AG04450 (cell line): ENCODE data around the gene TBC1D25. TPM values are rescaled to one million over a fixed set of nuclear protein-coding genes. Genes with fewer than 3 reads are reported as not detected.
A peak's percentile ranks its signal among the peaks of the same experiment; 100 is the strongest.

Experiments used
- CTCF ChIA-PET: fragments of 300-600, 350-600 bp; formaldehyde crosslinking; extraction: SDS; loops from one replicate; lab custom pipeline; 2022; ENCODE audit warnings: antibody characterized with exemption, inconsistent platforms; lab: Charles Lee
- POLR2A ChIA-PET: fragments of 350-600 bp; formaldehyde crosslinking; extraction: SDS; loops from one replicate; lab custom pipeline; 2021; ENCODE audit warnings: antibody characterized with exemption, inconsistent platforms; lab: Yijun Ruan, JAX
- DNase-seq: peaks from one replicate; pipeline ENCODE4 v3.0.0-alpha.2; 2011; ENCODE audit warnings: low read depth, low spot score
- H3K27ac ChIP-seq: one replicate; pipeline ENCODE4 v1.5.1; 2012; ENCODE audit warnings: low read depth, low read length, control low read depth
- H3K27me3 ChIP-seq: one replicate; pipeline ENCODE4 v1.6.0; 2012; ENCODE audit warnings: low read length; ENCODE audit not compliant: control insufficient read depth, insufficient read depth
- H3K4me3 ChIP-seq: 2 replicates; pipeline ENCODE4 v1.5.1; 2011; ENCODE audit warnings: mild to moderate bottlenecking, low read depth, low read length, control low read depth
- H3K9me3 ChIP-seq: 2 replicates; pipeline ENCODE4 v1.5.1; 2012; ENCODE audit warnings: low read length; ENCODE audit not compliant: control insufficient read depth, insufficient read depth
- CTCF ChIP-seq: IDR thresholded peaks from 2 replicates; pipeline ENCODE4 v1.5.1; 2011; ENCODE audit warnings: low read depth, low read length, control low read depth, inconsistent platforms
- polyA minus RNA-seq: library from RNA; depleted of rRNA, polyadenylated mRNA; stranded (reverse); fragments of >200 nt; gene quantifications from 2 replicates; pipeline ENCODE4 v1.2.3, GENCODE V29; 2011; rRNA and poly(A)+ RNA removed
- polyA plus RNA-seq: library from polyadenylated mRNA; depleted of rRNA; stranded (reverse); fragments of >200 nt; gene quantifications from 2 replicates; pipeline ENCODE4 v1.2.3, GENCODE V29; 2011; rRNA removed

Gene TBC1D25
- polyA plus RNA-seq (7.9 and 9.3 TPM in 2 replicates), polyA minus RNA-seq (10.9 and 17.6 TPM in 2 replicates)

GRCh38 chrX:48539345-48540027, at the start of gene TBC1D25:
TBC1D25 (plus strand) TSS chrX:48539714; CDS start chrX:48539798, 84 bp downstream.
- H3K27ac ChIP-seq, result no peak within 1 kb of the TSS
- peak; percentile 90 for DNase-seq
- no peaks in the 10 kb centered on the region for H3K9me3 ChIP-seq
- TF ChIP-seq CTCF, result peak; percentile 37
- no peaks in the 10 kb centered on the region for H3K27me3 ChIP-seq
- POLR2A ChIA-PET, result interaction anchor here (0.6 to 2.0 kb wide), 3 partner anchors 35 to 74 kb away, joined by 3 to 15 read pairs (median 4); partner anchors contain the start of gene RBM3
- CTCF ChIA-PET, result interaction anchor here (0.6 to 1.8 kb wide), 4 partner anchors 12 to 82 kb away, joined by 3 to 5 read pairs (median 4); no protein-coding TSS in a partner anchor
- H3K4me3 ChIP-seq, result peak within 1 kb of the TSS; percentile 77

GRCh38 chrX:48489892-48490291, 49.6 kb upstream of the TBC1D25 start:
- no peak overlapping the region for H3K27ac ChIP-seq
- no peaks in the 10 kb centered on the region for H3K9me3 ChIP-seq
- H3K27me3 ChIP-seq, result no peaks in the 10 kb centered on the region
- no peak for DNase-seq
- ChIA-PET POLR2A (no interaction called here), CTCF (interaction anchor here (1.0 kb wide), 1 partner anchor 407 kb away, joined by 3 read pairs; no protein-coding TSS in a partner anchor)
- no peak overlapping the region for H3K4me3 ChIP-seq
- TF ChIP-seq CTCF, result no peak

- no peak for TF ChIP-seq CTCF
- H3K27ac ChIP-seq, result no peak overlapping the region
- no peaks in the 10 kb centered on the region for H3K9me3 ChIP-seq
- ChIA-PET POLR2A (no interaction called here), CTCF (no interaction called here)
- no peaks in the 10 kb centered on the region for H3K27me3 ChIP-seq
- DNase-seq, result no peak
- no peak overlapping the region for H3K4me3 ChIP-seq
Observed at GRCh38 chrX:48490661-48491060, 48.9 kb upstream of the TBC1D25 start.

- no peak for DNase-seq
- ChIA-PET POLR2A (no interaction called here), CTCF (interaction anchor here (1.2 kb wide), 1 partner anchor 408 kb away, joined by 5 read pairs; no protein-coding TSS in a partner anchor)
- Histone ChIP-seq H3K4me3 (no peak overlapping the region), H3K9me3 (no peaks in the 10 kb centered on the region), H3K27me3 (no peaks in the 10 kb centered on the region), H3K27ac (no peak overlapping the region)
- TF ChIP-seq CTCF, result no peak
Observed at GRCh38 chrX:48491809-48492208, 47.7 kb upstream of the TBC1D25 start.

GRCh38 chrX:48492293-48492910, 47.1 kb upstream of the TBC1D25 start:
- H3K27ac ChIP-seq, result peak overlapping the region; percentile 21
- H3K4me3 ChIP-seq, result no peak overlapping the region
- ChIA-PET POLR2A (no interaction called here), CTCF (interaction anchor here (0.7 to 1.2 kb wide), 2 partner anchors 17 to 409 kb away, joined by 3 to 5 read pairs; no protein-coding TSS in a partner anchor)
- H3K9me3 ChIP-seq, result no peaks in the 10 kb centered on the region
- DNase-seq, result no peak
- no peaks in the 10 kb centered on the region for H3K27me3 ChIP-seq
- TF ChIP-seq CTCF, result no peak
